Ishikawa (cell line): ENCODE measurements around the gene LHFPL2.

Experiments used
- CEBPB ChIP-seq: IDR thresholded peaks from 2 replicates; pipeline ENCODE4 v1.6.1; 2012
- CREB1 ChIP-seq: IDR thresholded peaks from 2 replicates; pipeline ENCODE4 v1.6.1; 2012; ENCODE audit warnings: low read depth
- EGR1 ChIP-seq: IDR thresholded peaks from 2 replicates; pipeline ENCODE4 v1.6.1; 2012
- EP300 ChIP-seq: IDR thresholded peaks from 2 replicates; pipeline ENCODE4 v1.6.1; 2012; ENCODE audit warnings: borderline replicate concordance
- FOXM1 ChIP-seq: IDR thresholded peaks from 2 replicates; pipeline ENCODE4 v1.6.1; 2012; ENCODE audit warnings: low read depth, borderline replicate concordance
- MAX ChIP-seq: IDR thresholded peaks from 2 replicates; pipeline ENCODE4 v1.6.1; 2012
- NFIC ChIP-seq: IDR thresholded peaks from 2 replicates; pipeline ENCODE4 v1.6.1; 2012
- RAD21 ChIP-seq: IDR thresholded peaks from 2 replicates; pipeline ENCODE4 v1.6.1; 2012; ENCODE audit warnings: low read depth
- REST ChIP-seq: IDR thresholded peaks from 2 replicates; pipeline ENCODE4 v1.6.1; 2012; ENCODE audit warnings: low read depth, mild to moderate bottlenecking
- TAF1 ChIP-seq: IDR thresholded peaks from 2 replicates; pipeline ENCODE4 v1.6.1; 2012; ENCODE audit warnings: low read depth, mild to moderate bottlenecking
- TCF12 ChIP-seq: IDR thresholded peaks from 2 replicates; pipeline ENCODE4 v1.6.1; 2012; ENCODE audit warnings: low read depth
- TEAD4 ChIP-seq: IDR thresholded peaks from 2 replicates; pipeline ENCODE4 v1.6.1; 2012
- USF1 ChIP-seq: IDR thresholded peaks from 2 replicates; pipeline ENCODE4 v1.6.1; 2012
- YY1 ChIP-seq: IDR thresholded peaks from 2 replicates; pipeline ENCODE4 v1.6.1; 2012; ENCODE audit warnings: low read depth
- ZBTB7A ChIP-seq: IDR thresholded peaks from 2 replicates; pipeline ENCODE4 v1.6.1; 2012; ENCODE audit warnings: low read depth

The LHFPL2 gene

GRCh38 chr5:78472469-78473106 lies 176.0 kb downstream of the LHFPL2 start:
- TF ChIP-seq RAD21, result peak; percentile 13; the same call in 1 of the 2 replicates
- TF ChIP-seq MAX, result no peak

DNA sequence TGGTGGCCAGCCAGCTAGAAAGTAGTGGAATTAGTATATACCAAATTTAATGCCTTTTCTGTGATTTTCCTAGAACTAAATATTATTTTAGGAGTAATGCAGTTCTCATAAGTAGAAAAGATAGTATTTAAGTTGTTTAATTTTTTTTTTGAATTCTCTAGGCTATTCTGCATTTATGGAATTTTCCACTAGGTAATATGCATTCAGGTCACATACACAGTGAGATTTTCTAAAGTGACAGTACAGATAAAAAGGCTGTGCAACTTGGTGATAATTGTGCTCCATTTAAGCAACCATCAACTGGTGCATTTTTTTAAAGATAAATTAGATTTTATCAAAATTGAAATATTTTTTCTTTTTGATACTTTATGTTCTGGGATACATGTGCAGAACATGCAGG lies 176.7 kb downstream of the LHFPL2 start:
- TF ChIP-seq NFIC (no peak), ZBTB7A (no peak), EGR1 (no peak), TEAD4 (no peak), EP300 (no peak), USF1 (no peak), REST (no peak), MAX (no peak), CEBPB (no peak), YY1 (no peak), RAD21 (no peak)

GRCh38 chr5:78467752-78468357 lies 180.7 kb downstream of the LHFPL2 start:
- TF ChIP-seq FOXM1, result no peak
- TF ChIP-seq USF1, result no peak
- TF ChIP-seq RAD21, result peak; percentile 63

- no peak for TF ChIP-seq TEAD4
Measured at GRCh38 chr5:78467140-78467539, 181.4 kb downstream of the LHFPL2 start.

- no peak for TF ChIP-seq CREB1
- no peak for TF ChIP-seq EGR1
- no peak for TF ChIP-seq ZBTB7A
- no peak for TF ChIP-seq FOXM1
- no peak for TF ChIP-seq REST
- no peak for TF ChIP-seq NFIC
- no peak for TF ChIP-seq TEAD4
- no peak for TF ChIP-seq TAF1
- TF ChIP-seq TCF12, result no peak
- no peak for TF ChIP-seq USF1
- no peak for TF ChIP-seq MAX
- no peak for TF ChIP-seq RAD21
- no peak for TF ChIP-seq EP300
- TF ChIP-seq CEBPB, result no peak
- TF ChIP-seq YY1, result no peak
Measured at GRCh38 chr5:78458843-78459242, 189.7 kb downstream of the LHFPL2 start.

GRCh38 chr5:78449103-78449502 lies 199.5 kb downstream of the LHFPL2 start:
- TF ChIP-seq EP300 (no peak), REST (no peak), FOXM1 (no peak), TAF1 (no peak), MAX (no peak)
